NB4 (cell line): Measurements from ENCODE around the gene PTGER2.

Source experiments
- MYC ChIP-seq: IDR thresholded peaks from 2 replicates; pipeline ENCODE4 v1.6.1; 2011; ENCODE audit warnings: low read depth, low read length
- POLR2A ChIP-seq: IDR thresholded peaks from 2 replicates; pipeline ENCODE4 v1.6.1; 2011; ENCODE audit warnings: mild to moderate bottlenecking; ENCODE audit not compliant: insufficient read length; ENCODE audit errors: extremely low read depth
- TF ChIP-seq, protein P1 (sequence below): IDR thresholded peaks from one replicate; pipeline ENCODE4 v1.5.1; 2012; ENCODE audit warnings: low read depth, low read length
- TF ChIP-seq, protein P2 (sequence below): IDR thresholded peaks from 2 replicates; pipeline ENCODE4 v1.6.1; 2011; ENCODE audit warnings: low read depth, low read length

DNA sequence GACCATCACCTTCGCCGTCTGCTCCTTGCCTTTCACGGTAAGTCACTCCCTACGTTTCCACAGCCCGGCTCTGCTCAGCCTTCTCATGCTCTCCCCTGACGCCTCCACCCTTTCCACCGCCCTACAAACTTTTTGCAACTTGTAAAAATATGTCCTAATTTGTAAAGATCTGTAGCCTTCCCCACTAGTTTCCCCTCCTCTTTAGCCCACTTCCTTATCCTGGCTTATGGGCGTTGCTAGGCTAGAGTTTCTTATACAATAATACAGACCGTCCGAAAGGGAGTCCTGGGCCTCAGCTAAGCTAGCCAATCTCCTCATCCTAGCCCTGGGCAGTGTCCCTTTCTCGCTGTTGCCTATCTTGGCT is 1.2 kb downstream of the PTGER2 start:
- TF ChIP-seq, protein P1, sequence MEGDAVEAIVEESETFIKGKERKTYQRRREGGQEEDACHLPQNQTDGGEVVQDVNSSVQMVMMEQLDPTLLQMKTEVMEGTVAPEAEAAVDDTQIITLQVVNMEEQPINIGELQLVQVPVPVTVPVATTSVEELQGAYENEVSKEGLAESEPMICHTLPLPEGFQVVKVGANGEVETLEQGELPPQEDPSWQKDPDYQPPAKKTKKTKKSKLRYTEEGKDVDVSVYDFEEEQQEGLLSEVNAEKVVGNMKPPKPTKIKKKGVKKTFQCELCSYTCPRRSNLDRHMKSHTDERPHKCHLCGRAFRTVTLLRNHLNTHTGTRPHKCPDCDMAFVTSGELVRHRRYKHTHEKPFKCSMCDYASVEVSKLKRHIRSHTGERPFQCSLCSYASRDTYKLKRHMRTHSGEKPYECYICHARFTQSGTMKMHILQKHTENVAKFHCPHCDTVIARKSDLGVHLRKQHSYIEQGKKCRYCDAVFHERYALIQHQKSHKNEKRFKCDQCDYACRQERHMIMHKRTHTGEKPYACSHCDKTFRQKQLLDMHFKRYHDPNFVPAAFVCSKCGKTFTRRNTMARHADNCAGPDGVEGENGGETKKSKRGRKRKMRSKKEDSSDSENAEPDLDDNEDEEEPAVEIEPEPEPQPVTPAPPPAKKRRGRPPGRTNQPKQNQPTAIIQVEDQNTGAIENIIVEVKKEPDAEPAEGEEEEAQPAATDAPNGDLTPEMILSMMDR, result no peak
- TF ChIP-seq, protein P2, sequence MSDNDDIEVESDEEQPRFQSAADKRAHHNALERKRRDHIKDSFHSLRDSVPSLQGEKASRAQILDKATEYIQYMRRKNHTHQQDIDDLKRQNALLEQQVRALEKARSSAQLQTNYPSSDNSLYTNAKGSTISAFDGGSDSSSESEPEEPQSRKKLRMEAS, result no peak
- no peak for TF ChIP-seq POLR2A
- no peak for TF ChIP-seq MYC
